Fibroblast of gingiva (primary cell): ENCODE data around the gene CERK.
"Not testable (repeated sequence)": the region's sequence is repeated elsewhere in the genome, so short reads cannot be mapped to it uniquely, and the experiment has no call there.

Experiments used
- DNase-seq: peaks from one replicate; pipeline ENCODE4 v3.0.0-alpha.2; 2011; ENCODE audit warnings: low read depth

CERK gene

DNA sequence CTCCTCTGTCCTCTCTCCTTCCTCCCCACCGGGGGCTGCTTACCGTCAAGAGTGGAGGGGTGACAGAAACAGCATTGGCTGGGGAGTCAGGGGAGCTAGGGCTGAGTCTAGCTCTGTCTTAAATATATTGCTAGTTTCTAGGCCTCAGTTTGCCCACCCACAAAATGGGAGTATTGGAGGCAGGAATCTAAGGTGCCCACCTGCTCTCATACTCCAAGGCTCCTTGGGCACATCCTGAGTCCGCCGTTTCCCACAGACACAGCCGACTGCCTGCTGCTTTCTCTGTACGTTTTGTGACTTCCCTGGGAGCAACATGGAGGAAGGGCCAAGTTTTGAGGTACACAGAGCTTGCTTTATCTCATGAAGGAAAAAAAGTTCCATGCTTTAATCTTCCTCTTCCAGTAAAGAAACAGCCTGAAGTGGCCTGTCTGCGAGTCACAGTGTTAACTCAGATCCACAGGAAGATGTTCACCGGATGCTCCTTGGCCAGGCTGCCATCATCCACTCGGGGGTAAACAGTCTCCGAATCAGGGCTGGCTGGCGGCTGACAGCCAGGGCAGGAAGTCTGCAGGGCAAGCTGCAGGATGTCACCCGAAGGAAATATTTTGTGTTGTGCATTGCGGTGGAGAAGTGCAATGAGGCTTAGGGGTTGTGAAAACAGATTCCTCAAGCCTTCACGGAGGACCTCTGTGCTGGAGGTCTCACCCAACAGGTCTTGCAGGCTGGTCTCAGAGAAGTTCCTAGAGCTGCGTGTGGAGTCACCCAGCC is 11.0 kb upstream of the CERK start:
- peak; percentile 54 for DNase-seq

DNA sequence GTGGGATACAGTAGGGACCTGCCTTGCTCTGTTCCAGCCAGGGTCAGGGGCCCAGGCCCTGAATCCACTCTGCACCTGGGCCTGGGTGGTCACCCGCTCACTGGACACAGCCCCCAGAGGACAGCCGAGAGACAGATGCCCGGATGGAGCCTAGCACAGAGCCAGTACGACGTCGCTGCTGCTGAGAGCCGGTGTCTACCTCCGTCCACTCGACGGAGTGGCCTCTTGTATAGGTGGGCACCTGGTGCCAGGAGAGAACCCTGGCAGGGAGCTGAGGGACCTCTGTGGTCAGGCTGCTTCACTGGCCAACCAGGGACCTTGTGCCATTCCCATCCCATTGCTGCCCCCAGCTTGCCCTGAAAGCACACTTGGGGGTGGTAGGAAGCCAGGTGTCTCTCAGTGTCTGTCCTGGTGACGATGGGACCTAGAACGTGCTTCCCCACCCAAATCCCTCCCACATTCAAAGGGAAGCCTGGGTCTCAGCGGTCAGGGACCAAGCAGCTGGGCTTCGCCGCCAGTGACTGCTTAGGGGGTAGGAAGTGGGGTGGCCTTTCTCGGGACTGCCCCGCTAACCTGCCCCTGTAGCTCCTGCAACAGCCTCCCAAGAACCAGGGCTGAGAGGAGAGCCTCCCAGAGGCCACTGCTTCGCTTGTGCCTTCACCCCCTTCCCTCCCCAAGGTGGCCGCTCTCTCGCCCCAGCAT is 10.3 kb upstream of the CERK start:
- no peak for DNase-seq

DNA sequence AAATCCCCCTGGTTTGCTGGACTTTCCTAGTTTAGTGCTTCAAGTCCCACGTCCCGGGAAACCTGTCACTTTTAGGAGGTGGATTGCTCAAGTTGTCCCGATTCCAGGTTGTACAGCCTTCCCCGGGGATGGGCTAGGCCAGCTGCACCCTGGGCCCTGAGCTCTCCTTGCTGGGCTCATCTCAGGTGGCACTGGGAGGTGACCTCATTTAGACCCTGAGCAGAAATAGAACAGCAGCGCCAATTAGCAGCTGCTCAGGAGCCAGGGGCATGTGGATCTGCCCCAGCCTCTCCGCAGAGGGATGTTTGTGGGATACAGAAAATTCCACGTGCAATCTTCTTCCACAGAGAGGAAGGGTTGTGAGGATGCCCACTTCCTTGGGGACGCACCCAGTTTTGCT is 9.6 kb upstream of the CERK start:
- no peak for DNase-seq

DNA sequence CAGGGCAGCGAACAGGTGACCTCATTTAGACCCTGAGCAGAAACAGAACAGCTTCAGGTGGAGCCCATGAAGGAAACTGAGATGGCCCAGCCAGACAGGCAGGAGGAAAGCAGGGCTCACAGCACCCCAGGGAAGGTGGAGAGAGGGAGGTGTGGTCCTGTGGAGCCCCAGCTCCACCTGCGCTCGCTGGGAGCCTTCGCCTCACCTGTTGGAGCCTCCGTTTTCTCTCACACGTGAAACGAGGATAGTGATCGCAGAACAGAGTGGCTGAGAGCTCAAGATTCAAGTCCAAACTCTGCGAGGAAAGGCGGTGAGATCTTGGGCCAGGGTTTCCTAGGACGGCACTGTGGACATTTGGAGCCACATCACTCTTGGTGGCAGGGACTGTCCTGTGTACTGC is 8.6 kb upstream of the CERK start:
- no peak for DNase-seq

DNA sequence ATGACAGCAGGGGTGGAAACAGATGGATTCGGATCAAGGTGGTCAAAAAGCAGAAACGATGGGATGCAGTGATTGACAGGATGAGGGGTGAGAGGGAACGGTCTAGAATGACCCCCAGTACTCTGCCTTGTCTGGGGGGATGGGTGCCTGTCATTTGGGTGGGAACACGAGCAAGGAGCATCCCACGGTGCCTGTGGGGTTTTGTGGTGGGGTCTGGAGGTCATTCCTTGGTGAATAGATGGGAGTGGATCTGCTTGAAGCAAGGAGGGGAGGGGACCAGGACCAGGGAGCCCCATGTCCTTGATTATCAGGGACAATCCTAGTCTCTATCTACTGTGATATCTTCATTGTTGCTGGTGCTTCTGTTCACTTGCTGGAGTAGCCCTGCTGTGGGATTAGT is 8.1 kb upstream of the CERK start:
- no peak for DNase-seq

DNA sequence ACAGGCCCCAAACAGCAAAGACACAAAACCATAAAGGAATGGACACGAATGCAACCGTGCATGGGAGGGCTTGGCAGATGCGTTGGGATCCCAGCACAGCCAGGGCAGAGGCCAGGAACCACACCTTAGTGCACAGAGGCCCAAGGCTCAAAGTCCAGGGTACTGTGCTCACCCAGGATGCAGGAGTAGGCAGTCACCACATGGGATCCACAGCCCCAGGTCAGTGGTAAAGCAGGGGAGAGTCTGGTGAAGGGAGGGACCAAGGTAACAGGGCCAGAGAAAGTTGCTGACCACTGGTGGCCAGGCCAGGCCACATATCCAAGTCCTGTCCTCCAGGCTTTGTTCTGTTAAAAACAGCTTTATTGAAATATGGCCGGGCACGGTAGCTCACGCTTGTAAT is 6.5 kb upstream of the CERK start:
- no peak for DNase-seq

DNA sequence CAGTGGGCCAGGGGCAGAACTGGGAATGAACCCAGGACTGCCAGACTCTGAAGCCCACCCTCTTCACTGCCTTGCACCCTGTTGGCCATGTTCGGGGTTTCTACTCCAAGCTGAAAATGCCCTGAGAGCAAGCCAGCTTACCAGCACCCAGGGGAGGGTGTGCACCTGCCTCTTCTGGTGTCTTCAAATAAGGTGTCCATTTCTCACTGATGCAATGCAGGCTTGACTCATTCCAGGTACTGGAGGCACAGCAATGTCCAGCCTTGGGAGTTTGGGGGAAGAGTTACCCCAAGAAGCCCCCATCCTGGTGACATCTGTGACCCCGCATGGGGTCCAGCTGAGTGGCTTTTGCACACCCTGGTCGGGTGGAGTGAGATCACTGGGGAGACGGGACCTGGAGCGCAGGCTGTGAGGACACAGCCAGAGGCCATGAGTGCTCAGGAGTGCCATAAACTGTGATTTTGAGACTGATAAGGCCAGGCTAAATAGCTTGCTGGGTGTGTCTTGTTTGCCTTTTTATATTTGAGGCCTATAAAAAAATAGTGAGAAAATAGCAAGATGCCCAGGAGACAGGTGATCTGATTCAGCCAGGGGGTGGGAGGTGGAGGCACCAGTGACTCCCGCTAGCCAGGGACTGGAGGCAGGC is 4.6 kb upstream of the CERK start:
- no peak for DNase-seq

DNA sequence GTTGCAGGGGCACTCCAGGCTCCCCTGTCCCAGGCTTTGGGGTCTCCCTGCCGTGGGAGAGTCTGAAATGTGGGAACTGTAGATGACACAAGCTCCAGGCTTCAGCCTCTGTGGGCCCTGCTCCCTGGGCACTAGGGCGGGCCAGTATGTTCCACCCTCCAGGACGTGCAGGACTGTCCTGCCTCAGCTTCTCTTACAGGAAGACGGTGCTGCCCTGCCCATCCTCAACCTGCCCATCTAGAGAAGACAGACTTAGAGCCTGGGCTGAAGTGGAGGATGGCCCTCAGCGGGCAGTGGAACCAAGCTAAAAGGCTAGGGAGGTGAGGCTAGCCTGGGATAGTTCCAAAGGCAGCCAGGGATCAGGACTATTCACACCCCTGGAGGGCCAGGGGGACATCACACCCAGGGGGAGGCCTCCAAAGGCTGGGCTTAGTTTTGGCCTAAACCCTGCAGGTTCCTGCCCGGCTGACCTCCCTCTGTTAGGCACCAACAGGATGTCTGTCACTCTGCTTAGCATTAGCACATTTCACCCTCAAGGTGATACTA is 4.0 kb upstream of the CERK start:
- no peak for DNase-seq

DNA sequence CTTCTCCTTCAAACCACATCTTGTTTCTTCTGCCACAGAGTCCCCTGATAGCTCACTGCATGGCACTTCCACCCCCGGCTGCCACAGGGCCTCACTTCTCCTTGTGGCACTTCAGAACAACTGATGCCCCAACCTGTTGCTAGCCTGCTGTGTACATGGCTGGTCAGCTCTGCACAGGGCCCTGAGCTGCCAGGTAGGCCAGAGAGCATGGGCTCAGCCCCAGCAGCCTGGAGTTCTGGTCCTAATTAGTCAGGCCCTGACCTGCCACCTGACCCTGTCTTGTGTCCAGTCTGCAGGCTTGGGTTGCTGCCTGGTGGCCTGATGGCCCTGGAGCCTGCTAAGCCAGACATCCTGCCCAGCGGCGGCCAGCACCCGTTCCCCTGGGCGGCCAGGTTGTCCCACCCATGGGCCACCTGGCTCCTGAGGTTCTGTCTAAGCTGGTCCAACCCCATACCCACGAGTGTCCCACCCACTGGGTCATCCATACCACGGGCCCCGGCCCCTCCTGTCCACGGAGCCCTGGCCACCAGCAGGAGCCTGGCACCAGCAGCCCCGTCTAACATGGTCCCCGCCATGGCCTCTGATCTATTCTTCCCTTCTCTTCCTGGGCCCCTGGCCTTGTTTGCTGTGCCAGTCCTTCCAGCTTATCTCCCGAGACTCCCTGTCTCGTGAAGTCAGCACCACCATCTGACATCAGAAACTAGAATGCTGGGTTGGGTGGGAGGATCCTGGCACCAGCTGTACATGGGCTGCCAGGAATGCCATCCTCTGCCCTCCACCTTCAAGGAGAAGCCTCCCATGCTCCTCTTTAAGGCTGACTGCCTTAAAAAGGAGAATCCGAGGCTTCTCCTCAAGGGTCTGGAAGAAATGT is 3.1 kb upstream of the CERK start:
- peak; percentile 16 for DNase-seq

DNA sequence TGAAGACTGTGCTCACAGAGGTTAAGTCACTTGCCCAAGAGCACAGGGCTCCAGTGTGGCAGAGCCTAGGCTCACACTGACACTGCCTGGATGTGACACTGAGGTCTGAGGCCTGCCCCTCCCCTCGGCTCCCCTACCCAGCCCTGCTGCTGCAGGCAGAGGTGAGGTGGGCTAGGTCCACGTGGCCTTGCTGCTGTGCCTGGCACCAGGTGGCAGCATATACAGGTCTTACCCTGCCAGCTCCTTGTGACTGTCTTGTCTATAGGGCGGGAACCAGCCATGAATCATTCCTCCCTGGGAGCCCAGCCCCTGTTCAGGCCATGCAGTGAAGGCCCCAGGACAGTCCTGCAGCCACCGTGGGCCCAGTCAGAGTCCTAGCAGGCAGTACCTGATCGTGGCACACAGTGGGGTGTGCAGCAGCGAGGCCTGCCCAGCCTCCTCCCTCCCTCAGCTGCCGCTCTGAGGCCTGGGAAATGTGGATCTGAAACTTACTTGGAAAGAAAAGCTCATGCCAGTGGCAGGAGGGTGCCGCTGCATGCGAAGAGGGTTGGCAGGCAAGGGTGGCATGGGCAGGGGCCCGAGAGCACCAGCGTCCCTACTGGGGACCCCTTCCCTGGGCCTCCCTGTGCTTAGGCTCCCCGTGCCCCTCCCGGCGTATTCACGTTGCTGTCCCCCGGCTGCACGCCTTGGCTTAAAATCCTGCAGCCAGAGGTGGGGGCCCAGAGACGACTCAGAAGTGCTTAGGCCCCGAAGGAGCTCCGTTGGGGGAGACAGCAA is 1.2 kb upstream of the CERK start:
- peak; percentile 69 for DNase-seq

DNA sequence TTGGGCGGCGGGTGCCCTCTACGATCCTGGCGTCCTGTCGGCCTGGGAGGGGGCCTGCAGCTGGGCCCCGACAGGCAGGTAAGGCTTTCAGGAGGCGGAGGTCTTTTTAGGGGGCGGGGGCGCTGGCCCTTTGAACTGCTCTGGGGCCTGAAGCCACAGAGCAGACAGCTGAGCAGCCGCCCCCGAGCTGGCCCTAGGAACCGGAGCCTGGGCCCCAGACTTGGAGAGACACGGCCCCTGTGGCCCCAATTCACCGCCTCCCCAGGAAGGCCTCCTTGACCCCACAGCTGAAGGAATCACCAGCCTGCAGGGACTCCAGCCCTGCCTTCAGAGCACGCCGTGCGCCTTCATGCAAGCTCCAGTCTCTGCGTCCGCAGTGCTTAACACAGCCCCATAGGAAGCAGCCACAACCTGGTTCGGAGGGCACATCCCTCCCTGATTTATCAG is 618 bp upstream of the CERK start:
- no peak for DNase-seq

DNA sequence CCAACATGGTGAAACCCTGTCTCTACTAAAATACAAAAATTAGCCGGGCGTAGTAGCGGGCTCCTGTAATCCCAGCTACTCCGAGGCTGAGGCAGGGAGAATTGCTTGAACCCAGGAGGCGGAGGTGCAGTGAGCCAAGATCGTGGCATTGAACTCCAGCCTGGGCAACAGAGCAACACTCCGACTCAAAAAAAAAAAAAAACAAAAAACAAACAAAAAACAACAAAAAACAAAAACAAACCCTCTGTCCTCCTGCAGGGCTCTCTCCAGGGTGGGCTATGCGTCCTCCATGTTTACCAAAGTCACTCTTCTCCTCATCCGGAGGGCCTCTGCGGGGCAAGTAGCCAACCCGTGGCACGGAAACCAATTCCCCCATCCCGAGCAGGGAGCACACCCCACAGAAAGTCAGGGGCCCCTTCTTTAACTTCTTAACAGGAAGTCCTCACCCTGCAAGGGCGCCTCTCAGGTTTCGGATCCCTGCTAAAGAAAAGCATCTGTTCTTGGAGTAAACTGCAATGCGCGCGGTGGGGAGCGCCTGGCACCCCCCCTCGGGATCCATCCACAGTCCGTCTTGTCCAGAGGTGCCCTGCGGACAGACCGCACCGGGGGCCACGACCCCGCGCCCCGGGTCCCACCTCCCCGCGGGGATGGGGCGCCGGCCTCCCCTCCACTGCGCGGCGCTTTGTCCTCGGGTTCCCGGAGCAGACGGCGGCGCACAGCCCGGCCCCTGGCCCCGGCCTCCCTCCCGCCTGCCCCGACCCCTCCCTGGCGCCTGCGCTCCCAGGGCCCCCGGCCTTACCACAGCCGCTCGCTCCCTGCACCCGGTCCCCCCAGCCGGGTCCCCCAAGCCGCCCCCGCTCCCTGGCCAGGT is 712 bp downstream of the CERK start:
- peak; percentile 26 for DNase-seq

DNA sequence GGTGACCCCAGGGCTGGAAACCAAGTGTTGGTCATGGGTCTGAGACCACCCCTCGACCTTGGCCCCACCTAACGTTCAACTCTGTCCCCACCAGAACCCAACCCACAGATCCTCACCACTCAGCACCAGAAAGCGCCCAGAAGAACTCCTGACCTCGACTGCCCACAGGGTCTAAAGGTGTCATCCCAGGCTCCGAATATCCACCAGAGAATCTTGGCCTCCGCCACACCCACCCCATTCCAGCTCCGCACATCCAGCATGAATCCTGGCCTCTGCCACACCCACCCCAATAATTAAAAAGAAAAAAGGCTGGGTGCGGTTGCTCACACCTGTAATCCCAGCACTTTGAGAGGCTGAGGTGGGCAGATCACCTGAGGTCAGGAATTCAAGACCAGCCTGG is 1.3 kb downstream of the CERK start:
- no peak for DNase-seq

DNA sequence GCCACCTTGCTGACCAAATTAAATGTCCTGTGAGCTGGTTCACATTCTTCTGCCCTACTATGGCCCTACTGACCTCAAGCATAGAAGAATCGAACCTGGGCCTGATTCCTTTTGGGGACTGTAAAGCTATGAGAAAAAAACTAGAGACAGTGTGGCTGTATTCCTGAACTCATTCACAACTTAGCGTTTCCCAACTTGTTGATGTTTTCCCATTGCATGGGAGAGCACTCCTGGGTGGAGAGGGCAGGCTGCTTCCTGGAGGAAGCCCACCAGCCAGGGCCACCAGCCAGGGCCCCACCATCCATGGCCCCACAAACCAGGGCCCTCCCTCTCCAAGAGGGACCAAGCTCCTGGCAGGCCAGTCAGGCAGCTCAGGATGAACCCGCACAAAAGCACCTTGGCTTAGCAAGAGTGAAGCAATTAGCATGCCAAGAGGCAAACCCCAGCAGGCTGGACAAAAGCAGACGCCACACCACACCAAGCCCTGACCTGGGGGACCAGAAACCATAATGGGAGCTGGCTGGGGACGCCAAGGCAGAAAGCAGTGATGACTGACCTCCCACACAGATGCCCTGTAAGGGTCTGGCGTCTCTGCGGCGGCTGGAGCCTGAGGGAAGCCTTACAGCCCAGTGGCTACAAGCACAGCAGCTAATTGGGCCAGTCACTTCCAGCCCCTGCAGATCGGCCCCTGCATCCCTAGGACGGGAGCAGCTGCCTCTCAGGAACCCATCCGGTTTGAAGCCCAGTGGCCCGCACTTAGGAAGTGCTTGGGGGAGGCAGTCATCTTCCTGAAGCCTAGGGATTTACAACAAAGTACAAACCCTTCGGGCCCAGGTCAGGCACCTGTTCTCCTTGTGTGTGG is 2.1 kb downstream of the CERK start:
- no peak for DNase-seq

DNA sequence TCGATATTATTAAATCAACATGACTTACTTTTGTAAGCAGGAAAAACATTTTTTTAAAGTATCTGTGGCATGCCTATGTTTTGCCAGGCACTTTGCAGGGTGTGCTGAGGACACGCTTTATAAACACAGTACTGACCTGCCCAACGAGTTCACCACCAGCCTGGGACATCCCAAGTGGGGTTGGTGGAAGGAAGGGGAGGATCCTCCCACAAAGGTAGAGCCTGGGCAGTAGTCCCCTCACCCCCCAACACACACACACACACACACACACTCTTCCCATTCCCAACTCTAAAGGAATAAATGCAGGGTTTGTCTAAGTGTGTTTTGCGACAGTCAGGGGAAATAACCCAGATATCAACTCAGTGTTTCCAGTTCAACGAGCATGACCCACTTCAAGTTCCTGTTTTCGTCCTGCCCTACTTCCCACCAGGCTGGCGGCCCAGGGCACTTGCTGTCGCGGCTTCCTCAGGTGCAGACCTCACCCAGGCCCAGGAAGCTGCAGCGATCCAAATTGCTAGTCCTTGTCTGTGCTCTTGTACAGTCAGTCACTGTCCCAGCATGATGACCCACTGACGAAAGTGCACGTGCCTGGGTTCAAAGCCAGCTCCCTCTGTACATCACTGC is 3.1 kb downstream of the CERK start:
- peak; percentile 38 for DNase-seq

DNA sequence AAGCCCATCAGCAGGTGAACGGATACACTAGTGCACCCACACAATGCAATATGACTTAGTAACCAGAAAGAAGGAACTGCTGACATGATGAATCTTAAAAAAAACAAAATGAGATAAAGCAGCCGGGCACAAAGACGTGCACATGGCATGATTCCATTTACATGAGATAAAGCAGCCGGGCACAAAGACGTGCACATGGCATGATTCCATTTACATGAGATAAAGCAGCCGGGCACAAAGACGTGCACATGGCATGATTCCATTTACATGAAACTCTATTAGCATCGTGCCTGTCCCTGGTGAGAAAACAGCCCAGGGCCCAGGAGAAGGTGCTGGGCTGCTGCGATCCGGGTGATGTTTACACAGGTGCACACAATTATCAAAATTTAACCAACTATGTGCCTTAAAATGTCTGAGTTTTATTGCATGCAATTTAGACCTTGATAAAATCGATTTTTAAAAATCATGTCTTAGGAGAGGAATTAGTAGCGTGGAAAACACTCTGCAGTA is 3.8 kb downstream of the CERK start:
- DNase-seq: not testable (repeated sequence)

DNA sequence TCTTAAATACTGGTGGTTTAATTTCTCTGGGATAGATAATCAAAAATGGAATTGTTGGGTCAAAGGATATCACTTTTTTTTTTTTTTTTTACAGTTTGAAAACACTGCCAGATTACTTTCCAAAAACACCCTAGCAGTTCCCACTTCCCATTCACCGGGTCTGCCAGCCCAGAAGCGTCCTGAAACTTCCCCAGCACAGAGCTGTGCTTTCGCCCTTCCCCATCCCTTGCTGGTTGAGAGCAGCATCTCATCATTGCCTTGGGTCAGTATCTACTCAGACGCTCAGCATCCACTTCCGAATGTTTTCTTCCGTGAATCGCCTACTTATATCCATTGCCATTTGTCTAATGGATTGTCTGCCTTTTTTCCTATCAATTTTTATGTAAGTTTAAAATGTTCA is 5.5 kb downstream of the CERK start:
- DNase-seq: no peak

DNA sequence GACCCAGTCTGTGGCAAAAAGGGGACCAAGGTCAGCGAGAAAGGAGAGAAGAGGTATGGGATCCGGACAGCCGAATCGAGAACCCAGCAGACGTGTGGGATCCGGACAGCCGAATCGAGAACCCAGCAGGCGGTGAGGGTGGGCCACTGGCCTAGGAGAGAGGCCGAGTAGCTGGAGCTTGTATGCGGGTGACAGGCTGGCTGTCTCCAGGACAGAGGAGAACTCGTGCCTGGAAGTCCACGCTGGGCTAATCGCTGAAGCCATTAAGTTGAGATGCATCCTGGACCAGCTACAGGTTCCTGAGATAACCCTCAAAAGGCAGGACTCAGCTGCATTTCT is 6.0 kb downstream of the CERK start:
- no peak for DNase-seq
